Fibroblast of villous mesenchyme (primary cell): ENCODE measurements around the gene PLAU. TPM values are rescaled to one million over a fixed set of nuclear protein-coding genes. Genes with fewer than 3 reads are reported as not detected.

Source experiments
- DNase-seq: peaks from one replicate; pipeline ENCODE4 v3.0.0-alpha.2; 2010; ENCODE audit warnings: low read depth
- H3K4me3 ChIP-seq: 2 replicates; pipeline ENCODE4 v1.5.1; 2011; ENCODE audit warnings: low read depth, mild to moderate bottlenecking, low read length
- CTCF ChIP-seq: IDR thresholded peaks from 2 replicates; pipeline ENCODE4 v1.5.1; 2012; ENCODE audit warnings: low read depth, mild to moderate bottlenecking, low read length; ENCODE audit not compliant: insufficient read depth
- total RNA-seq: library from RNA; depleted of rRNA; stranded (reverse); fragments of >200 nt; gene quantifications from 2 replicates; pipeline ENCODE4 v1.2.3, GENCODE V29; 2012

PLAU gene
- 104 and 111 TPM in 2 replicates for total RNA-seq

- DNase-seq = peak; percentile 54
- peak within 1 kb of the TSS; percentile 77 for H3K4me3 ChIP-seq
- TF ChIP-seq CTCF = no peak
These were observed at the start of gene PLAU for GRCh38 chr10:73910764-73911552. PLAU (plus strand) TSS chr10:73911132; CDS start chr10:73911556, 424 bp downstream.

- DNase-seq = no peak
- no peak for TF ChIP-seq CTCF
- H3K4me3 ChIP-seq = no peak overlapping the region
These were observed 48.9 kb upstream of the PLAU start for GRCh38 chr10:73862011-73862410.

GRCh38 chr10:73863039-73863817 lies 47.7 kb upstream of the PLAU start:
- DNase-seq = no peak
- TF ChIP-seq CTCF = no peak
- H3K4me3 ChIP-seq = no peak overlapping the region

GRCh38 chr10:73864229-73864628 lies 46.7 kb upstream of the PLAU start:
- H3K4me3 ChIP-seq = no peak overlapping the region
- no peak for DNase-seq
- TF ChIP-seq CTCF = no peak

GRCh38 chr10:73865107-73865458 lies 45.8 kb upstream of the PLAU start:
- H3K4me3 ChIP-seq = no peak overlapping the region
- TF ChIP-seq CTCF = no peak
- no peak for DNase-seq

- TF ChIP-seq CTCF = no peak
- no peak overlapping the region for H3K4me3 ChIP-seq
- no peak for DNase-seq
These were observed 45.2 kb upstream of the PLAU start for GRCh38 chr10:73865459-73866442.
